Frontal cortex (tissue), 4 donors: Measurements from ENCODE around the gene ZNF18. TPM values are rescaled to one million over a fixed set of nuclear protein-coding genes. Genes with fewer than 3 reads are reported as not detected.

Source experiments
- DNase-seq, 2 donors: peaks; one replicate each; pipeline ENCODE4 v3.0.0; 2012; ENCODE audit warnings: low spot score in 2 of 2
- FAIRE-seq: peaks from 2 replicates; lab custom pipeline; 2012; peaks lifted over from hg19 to GRCh38; lab: Jason Lieb, UNC
- total RNA-seq: library from RNA; depleted of rRNA; stranded (reverse); fragments of >200 nt; gene quantifications from one replicate; pipeline ENCODE4 v1.2.3, GENCODE V29; 2014
- donor health status: control.
- donor health status: control.
- donor health status: control.

ZNF18 gene, protein sequence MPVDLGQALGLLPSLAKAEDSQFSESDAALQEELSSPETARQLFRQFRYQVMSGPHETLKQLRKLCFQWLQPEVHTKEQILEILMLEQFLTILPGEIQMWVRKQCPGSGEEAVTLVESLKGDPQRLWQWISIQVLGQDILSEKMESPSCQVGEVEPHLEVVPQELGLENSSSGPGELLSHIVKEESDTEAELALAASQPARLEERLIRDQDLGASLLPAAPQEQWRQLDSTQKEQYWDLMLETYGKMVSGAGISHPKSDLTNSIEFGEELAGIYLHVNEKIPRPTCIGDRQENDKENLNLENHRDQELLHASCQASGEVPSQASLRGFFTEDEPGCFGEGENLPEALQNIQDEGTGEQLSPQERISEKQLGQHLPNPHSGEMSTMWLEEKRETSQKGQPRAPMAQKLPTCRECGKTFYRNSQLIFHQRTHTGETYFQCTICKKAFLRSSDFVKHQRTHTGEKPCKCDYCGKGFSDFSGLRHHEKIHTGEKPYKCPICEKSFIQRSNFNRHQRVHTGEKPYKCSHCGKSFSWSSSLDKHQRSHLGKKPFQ
- total RNA-seq = 22.8 TPM

DNA sequence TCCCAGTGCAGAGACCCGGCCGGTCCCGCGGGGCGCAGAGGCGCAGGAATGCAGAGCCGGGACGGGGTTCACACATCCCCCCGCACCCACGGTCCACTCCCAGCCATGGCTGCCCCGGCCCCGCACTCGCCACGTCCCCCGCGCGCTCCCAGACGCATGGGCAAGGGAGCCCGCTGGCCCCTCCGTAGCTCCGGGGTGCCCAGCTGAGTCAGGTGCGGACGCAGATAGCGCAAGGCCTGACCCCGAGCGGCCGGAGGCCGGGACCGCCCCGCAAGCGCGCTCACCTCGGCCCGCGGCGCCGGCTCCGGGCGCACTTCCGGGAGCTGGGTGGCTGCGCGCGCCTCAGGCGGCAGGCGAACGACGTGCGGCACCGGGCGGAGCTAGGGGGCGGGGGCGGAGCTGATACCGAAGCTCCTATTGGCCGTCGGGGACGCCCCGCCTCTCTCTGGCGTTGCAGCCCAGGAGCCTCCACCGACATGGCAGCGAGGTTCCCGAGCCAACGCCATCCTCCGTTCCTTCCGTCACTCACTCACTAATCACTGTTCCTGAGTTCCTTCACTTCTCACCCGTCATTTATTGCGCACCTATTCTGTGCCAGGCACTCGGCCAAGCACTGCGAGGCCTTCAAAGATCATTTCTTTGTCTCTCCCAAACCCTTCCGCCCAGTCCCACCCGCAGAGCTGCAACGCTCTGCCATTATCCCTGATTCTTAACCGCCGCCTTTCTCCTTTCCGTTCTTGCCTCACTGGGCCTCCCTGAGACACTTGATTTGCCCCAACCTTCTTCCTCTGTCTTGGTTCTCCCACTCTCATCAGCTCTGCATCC, at the start of gene ZNF18:
ZNF18 (minus strand) TSS at position 329 of the 825 bp plus-strand sequence. CDS start 4,646 bp downstream, outside the sequence.
- no peak for FAIRE-seq
- DNase-seq = peak; percentile 91 to 96

DNA sequence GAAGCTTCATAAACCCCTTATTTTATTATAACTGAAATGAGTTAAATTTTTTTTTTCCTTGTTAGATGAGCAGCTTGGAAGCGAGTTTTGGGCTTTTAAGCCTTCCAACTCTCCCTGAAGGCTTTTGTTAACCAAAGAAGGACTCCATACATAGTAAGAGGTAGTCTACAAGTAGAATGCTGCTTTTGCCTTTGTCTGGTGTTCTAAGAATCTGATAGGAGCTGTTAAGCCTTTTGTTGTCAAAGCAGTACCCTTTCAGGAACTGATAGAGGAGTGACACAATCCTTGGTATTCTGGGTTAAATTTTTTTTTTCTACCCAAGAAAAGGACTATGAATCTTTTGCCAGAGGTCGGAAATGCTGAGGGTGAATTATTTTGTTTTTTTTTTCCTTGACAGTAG, 49.5 kb upstream of the ZNF18 start:
- FAIRE-seq = no peak
- DNase-seq = no peak

DNA sequence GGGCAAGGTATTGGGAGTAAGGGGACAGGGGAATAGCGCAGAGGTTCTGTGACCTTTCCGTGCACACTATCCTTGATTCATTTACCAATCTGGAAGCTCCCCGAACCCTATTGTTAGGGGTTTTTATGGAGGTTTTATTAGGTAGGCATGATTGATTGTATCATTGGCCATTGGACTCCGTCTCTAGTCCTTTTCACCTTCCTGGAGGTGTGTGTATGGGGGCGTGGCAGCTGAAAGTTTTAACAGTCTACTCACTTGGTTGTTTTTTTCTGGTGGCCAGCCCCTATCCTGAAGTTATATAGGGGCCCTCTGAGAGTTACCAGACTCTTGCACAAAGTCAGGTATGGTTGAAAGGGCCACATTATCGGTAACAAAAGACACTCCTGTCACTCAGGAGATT, 46.4 kb upstream of the ZNF18 start:
- FAIRE-seq = no peak
- no peak for DNase-seq

DNA sequence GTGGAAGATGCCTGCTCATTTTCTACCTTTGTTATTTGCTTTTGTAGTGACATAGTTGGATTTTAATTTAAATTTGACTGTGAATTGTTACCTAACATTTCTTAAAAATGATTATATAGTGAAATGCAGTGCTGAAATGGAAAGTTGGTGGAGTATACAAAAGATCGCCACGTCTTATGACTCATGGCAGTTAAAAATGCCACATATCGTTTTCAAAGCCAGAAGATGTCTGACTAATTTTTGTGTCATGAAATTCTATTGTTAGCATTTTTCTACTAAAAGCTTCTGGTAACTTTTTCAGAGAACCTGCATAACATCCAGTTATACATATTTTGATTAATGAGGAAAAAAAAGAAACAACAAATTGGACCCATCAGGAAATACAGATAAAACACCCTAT, 44.0 kb upstream of the ZNF18 start:
- DNase-seq = no peak
- no peak for FAIRE-seq

DNA sequence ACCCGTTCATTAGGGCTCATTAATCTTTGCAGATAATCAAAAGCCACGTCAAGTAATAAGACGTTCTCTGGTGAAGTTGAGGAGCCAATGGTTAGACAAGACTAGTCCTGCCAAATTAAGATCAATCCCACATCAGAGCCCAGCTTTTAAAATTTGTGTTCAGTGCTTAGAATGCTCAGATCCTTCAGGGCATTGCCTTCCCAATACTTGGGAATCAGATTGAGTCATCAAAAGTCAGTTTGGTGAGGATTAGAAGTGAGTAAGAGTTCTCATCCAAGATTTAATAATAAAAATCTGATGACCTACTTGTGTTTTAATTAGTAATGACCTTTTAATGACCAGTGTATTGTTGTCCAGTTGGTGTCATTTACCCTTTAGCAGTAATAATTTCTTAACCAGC, 43.2 kb upstream of the ZNF18 start:
- DNase-seq (no peak), FAIRE-seq (no peak)

DNA sequence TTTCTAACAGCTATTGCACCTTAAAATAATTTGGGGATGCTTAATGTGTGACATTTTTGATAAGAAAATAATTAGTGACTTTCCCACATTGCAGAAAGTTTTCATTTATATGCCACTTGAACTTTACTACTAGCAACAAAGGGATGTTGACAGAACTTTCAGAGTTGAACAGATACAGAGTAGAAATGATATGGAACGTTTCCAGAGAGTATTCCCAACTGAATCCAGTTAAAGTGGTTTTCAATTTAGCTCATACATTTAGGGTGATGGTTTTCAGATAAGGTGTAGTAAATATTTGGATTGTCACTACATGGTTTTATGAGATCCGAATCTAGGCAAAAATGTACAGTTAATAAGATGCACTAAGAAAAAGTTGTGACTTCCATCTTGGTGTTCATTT, 40.7 kb upstream of the ZNF18 start:
- DNase-seq (no peak), FAIRE-seq (no peak)

DNA sequence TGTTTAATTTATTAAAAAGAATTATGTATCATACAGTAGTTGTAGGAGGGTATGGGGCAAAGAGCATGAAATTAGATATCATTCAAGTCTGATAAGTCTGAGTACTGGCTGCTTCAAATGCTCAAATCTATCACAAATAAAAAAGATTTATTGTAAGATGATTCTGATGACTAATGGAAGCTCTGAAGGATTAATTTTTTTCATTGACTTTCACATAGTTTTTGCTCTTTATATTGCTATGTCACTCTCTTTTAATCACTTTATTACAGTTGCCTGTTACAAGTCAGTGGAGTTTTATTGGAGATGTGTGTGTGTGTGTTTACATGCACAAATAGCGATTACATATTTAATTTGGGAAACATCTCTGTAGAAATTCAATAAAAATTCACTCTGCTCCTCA, 38.4 kb upstream of the ZNF18 start:
- FAIRE-seq (no peak), DNase-seq (no peak)

DNA sequence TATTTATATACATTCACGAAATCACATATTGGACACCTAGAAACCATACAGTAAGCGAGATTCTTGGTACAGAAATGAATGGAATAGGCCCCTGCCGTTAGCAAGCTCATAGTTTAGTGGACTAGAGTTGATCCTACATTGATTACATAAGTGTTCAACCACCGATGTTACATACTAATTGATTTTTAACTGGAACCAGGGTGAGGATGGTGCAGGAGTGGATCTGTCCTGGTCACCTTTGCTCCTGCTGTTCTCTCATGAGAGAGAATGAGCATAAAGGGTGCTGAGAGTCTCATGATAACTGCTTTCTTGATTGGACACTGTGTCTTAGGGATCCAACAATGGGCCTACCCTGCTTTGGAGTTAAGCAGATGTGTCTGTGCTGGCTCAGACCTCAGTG, 37.3 kb upstream of the ZNF18 start:
- DNase-seq (no peak), FAIRE-seq (no peak)

DNA sequence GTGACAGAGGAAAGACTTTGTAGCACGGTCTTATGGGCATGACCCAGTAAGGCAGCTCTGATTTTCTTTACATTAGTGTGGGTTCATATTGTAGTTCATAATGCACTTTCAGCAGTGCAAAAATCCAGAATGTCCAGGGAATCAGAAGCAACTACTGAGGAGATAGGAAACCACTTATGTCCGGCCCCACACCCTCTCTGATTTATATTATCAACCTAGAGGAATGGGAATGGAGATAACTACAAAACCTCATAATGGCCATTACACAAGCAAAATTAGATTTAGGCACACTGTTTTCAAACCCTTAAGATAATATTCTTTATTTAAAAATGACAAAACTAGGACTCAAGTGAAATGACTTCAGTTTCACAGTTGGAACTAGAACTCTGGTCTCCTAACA, 31.3 kb upstream of the ZNF18 start:
- no peak for FAIRE-seq
- no peak for DNase-seq

DNA sequence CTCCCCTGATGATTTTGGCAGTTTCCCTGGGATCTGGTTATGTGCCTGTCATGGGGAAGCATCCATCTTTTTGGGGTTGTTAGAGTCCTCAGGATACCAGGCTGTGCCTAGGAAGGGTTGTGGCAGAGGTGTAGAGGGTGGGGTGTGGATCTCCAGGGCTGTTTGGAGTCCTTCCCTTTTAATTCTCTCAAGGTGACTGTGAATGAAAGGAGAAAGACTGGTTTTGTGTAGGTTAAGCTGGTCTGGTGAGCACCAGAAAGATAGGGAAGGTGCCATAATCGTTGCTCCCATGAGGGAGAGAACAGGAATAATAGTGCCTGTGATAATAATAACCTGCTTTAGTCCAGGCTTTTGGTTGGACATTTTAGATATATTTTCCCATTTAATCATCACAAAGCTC, 30.4 kb upstream of the ZNF18 start:
- FAIRE-seq (no peak), DNase-seq (no peak)

DNA sequence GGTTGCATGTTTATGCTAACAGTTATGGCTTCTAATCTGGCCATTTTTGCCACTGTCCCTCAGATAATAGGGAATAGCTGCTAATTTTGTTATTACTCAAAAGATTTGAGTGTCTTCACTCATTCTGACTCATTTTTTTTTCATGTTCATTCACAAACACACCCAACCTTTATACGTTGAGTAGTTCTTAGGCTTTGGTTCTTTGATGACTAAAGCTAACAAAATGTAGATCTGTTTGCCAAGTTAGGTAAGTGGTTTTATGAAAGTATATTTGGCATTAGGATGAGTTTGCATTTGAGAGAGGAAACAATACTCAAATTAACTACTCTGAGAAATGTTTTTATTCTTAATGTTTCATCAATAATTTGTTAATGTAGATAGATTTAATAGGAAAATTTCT, 27.1 kb upstream of the ZNF18 start:
- DNase-seq (no peak), FAIRE-seq (no peak)

DNA sequence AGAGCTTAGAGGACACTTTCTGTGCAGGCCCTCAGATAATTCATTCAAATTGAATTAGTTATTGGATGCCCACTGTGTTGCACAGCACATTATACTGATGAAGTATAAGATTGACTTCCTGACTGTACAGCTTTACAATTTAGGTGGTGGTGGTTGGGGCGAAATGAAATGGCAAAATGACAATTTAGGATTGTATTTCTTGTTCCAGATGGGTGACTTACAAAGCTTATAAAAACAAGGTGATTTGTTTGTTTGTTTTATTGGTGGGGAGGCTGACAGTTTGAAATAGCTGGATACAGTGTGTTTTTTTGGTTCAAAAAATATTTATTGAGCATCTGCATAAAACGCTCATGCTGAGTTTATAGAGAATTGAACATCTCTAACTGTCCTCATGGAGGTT, 25.0 kb upstream of the ZNF18 start:
- FAIRE-seq (no peak), DNase-seq (no peak)

DNA sequence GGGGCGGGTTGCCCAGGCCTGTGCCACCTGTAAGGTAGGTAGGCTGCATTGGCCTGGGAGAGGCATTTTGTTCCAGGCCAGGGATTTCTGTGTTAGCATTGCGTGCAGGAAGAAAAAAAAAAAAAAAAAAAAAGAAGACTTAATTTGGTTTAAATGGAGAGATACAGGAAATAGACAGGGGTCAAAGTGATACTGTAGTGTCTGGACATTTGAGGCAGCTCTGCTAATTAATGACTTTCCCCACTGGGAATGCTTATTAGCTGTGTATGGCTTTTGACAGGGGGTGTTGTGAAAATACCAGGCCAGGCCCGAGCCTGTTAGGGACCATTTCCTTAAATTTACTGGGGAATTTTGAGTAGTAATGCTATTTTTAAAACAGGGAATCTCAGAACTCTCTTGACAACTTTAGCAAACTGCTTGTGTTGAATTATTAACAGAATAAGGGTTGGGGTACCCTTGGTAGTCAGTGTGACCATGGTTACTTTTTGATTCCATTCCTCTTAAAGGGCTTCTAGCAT, 24.4 kb upstream of the ZNF18 start:
- DNase-seq = no peak
- no peak for FAIRE-seq

DNA sequence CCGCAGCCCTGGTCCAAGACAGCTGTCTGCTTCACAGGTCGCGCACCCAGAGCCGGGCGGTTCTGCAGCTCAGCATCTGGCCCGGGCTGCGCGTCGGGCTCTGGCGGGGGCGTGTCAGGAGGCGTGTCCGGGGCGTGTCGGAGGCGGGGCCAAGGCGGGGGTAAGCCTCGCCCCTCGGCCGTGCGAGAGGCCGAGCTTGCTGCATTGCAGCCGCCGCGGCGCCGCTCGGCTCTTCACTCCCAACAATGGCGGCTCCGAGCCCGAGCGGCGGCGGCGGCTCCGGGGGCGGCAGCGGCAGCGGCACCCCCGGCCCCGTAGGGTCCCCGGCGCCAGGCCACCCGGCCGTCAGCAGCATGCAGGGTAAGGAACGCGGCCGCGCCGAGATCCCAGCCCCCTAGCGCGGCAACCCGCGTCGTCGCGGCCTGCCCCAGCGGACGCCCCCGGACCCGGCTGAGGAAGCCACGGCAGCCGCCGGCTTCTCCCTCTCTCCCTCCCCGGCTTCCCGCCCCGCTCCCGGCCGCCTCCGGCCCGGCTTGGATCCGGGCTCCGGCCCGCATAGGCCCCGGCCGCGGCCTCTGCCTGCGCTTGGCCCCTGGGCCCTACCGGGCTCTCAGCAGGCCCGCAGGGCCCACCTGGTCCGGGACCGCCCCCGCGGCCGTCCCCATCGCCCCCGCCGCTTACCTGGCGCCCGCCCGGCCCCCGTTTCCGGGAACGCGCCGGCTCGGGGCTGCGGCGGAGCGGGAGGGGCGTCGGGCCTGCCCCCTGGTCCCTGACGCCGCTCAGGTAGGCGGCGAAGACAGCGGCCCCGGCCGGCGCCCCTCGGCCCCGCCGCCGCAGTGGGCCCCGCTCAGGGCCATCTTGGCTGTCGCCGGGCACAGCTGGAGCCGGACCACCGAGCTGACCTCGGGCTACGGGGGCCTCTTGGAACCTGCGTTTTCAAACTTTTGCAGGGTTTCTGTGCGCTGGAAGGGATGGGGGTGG, 23.7 kb upstream of the ZNF18 start, which contains the start of gene MAP2K4:
MAP2K4 (plus strand) TSS at position 236 of the 981 bp plus-strand sequence; CDS start at position 246, 10 bp downstream.
- no peak for FAIRE-seq
- DNase-seq = peak; percentile 92 to 96

DNA sequence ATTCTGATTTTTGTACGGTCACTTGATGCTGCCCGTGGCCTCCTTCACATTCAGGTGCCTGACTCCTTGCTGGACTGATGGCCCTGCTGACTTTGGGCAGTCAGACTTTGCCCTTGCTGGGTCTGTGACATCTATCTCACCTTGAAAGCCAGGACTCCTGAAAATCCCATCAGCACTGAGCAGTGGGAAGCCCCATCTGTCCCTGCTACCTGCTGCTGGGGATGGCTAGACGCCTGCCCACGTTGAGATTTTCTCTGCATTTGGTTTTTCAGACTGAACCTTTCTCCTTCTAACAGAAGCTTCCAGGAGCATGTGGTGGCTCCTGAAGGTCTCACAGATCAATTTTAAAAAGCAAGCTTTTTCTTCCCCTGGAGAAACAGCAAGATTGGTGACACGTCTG, 10.2 kb upstream of the ZNF18 start:
- FAIRE-seq = no peak
- DNase-seq = no peak

DNA sequence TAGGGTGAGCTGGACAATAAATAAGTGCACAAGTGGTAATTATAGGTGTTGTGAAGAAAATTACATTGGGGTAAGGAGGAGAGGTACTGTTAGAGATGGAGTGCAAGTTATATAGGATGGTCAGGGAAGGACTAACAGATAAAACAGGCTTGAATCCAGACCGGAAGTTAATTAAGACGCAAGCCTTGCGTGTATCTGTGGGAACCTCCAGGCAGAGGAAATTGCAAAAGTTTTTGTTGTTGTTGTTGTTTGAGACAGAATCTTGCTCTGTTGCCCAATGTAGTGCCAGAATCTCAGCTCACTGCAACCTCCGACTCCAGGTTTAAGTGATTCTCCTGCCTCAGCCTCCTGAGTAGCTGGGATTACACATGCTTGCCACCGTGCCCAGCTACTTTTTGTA, 2.4 kb upstream of the ZNF18 start:
- FAIRE-seq (no peak), DNase-seq (no peak)

DNA sequence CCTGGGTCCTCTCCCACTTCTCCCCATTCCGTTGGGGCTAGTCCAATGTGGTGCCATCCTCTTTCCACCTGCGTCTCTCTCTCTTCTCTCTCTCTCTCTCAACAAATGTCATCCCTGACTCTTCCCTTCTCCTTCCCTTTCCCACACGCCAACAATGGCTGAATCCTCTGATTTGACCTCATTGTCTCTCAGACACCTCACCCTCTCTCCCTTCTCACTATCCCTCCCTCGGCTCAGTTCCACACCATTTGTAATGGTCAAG, 628 bp upstream of the ZNF18 start:
- DNase-seq (no peak), FAIRE-seq (no peak)

DNA sequence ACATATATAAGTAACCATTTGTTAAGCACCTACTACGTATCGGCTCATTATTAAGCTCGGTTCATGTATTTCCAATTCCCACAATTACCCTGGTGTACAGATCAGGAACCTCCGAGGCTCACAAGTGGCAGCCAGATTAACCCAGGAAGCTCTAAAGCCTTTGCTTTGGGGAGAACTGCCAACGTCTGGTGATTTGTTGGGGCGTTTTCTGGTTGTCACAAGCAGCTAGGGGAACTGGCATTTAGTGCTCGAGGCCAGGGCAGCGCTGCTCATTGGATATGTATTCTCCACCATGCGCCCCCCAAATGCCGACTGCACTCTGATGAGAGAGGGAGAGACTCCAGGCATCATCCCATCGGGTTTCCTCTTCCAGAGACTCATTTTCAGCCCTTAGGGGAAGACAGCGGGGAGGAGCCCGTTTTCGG, 541 bp downstream of the ZNF18 start:
- no peak for FAIRE-seq
- DNase-seq = no peak

DNA sequence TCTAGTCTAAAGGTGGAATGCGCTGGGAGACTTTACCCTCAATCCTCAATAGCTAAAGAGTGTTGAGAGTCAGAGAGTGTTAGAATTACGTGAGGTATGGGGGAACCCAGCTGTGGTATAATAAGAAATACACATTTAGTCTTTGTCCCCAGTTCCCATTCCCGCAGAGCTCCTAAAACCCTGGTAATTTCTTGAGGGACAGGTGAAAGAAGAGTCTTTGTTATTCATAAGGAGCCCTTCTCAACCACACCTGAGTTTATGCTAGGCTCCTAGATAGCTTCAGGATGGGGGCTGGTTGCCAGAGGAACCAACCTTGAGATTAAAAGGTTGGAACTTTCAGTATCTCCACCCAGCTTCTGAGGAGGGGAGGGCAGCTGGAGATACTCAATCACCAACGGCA, 5.8 kb downstream of the ZNF18 start:
- DNase-seq (no peak), FAIRE-seq (no peak)
